ENCODE results near the gene SIX6.

The SIX6 gene

GRCh38 chr14:60532442-60532841 is 23.5 kb downstream of the SIX6 start:
- TF ChIP-seq POLR2AphosphoS5 (IDR thresholded peaks at IDR 0.05; ENCODE audit: low read depth, low read length), result no peak
- no peak for TF ChIP-seq SIN3A (IDR thresholded peaks at IDR 0.05; ENCODE audit: borderline replicate concordance, insufficient read depth, low read length)
- no peak for TF ChIP-seq FOXP2 (optimal IDR thresholded peaks at IDR 0.05; ENCODE audit: borderline replicate concordance, extremely low read depth, extremely low read length, insufficient read depth)
- no peak for TF ChIP-seq TAF1 (IDR thresholded peaks at IDR 0.05; ENCODE audit: borderline replicate concordance, insufficient read depth, low read length)
- no peak for TF ChIP-seq REST (IDR thresholded peaks at IDR 0.05; ENCODE audit: insufficient read depth in 1 of 2, low read depth in 2 of 2, low read length in 2 of 2)

GRCh38 chr14:60537663-60538062 is 28.7 kb downstream of the SIX6 start:
- TF ChIP-seq REST (IDR thresholded peaks at IDR 0.05; ENCODE audit: insufficient read depth in 1 of 2, low read depth in 2 of 2, low read length in 2 of 2) (no peak), POLR2AphosphoS5 (IDR thresholded peaks at IDR 0.05; ENCODE audit: low read depth, low read length) (no peak), TAF1 (IDR thresholded peaks at IDR 0.05; ENCODE audit: borderline replicate concordance, insufficient read depth, low read length) (no peak), FOXP2 (optimal IDR thresholded peaks at IDR 0.05; ENCODE audit: borderline replicate concordance, extremely low read depth, extremely low read length, insufficient read depth) (no peak), SIN3A (IDR thresholded peaks at IDR 0.05; ENCODE audit: borderline replicate concordance, insufficient read depth, low read length) (no peak)

GRCh38 chr14:60544659-60545058 is 35.7 kb downstream of the SIX6 start:
- TF ChIP-seq REST (IDR thresholded peaks at IDR 0.05; ENCODE audit: insufficient read depth in 1 of 2, low read depth in 2 of 2, low read length in 2 of 2) (no peak), FOXP2 (optimal IDR thresholded peaks at IDR 0.05; ENCODE audit: borderline replicate concordance, extremely low read depth, extremely low read length, insufficient read depth) (no peak), TAF1 (IDR thresholded peaks at IDR 0.05; ENCODE audit: borderline replicate concordance, insufficient read depth, low read length) (no peak), POLR2AphosphoS5 (IDR thresholded peaks at IDR 0.05; ENCODE audit: low read depth, low read length) (no peak), SIN3A (IDR thresholded peaks at IDR 0.05; ENCODE audit: borderline replicate concordance, insufficient read depth, low read length) (no peak)

GRCh38 chr14:60553808-60554207 is 44.9 kb downstream of the SIX6 start:
- TF ChIP-seq REST (IDR thresholded peaks at IDR 0.05; ENCODE audit: insufficient read depth in 1 of 2, low read depth in 2 of 2, low read length in 2 of 2) (no peak), TAF1 (IDR thresholded peaks at IDR 0.05; ENCODE audit: borderline replicate concordance, insufficient read depth, low read length) (no peak), SIN3A (IDR thresholded peaks at IDR 0.05; ENCODE audit: borderline replicate concordance, insufficient read depth, low read length) (no peak), POLR2AphosphoS5 (IDR thresholded peaks at IDR 0.05; ENCODE audit: low read depth, low read length) (no peak), FOXP2 (optimal IDR thresholded peaks at IDR 0.05; ENCODE audit: borderline replicate concordance, extremely low read depth, extremely low read length, insufficient read depth) (no peak)
